Kidney (tissue), 14 donors: ENCODE data around the gene GFPT2. TPM values are rescaled to one million over a fixed set of nuclear protein-coding genes. Genes with fewer than 3 reads are reported as not detected.

Experiments
- DNase-seq, 5 donors: peaks; one replicate each; pipeline ENCODE4 v3.0.0-alpha.2; 2013 to 2020
- FAIRE-seq: peaks from 2 replicates; lab custom pipeline; 2012; peaks lifted over from hg19 to GRCh38; lab: Jason Lieb, UNC
- H3K27ac ChIP-seq, 2 donors: one replicate each; pipeline ENCODE4 v1.7.0; 2013; ENCODE audit warnings: low read depth in 2 of 2, low read length in 2 of 2, inconsistent platforms in 1 of 2
- H3K27me3 ChIP-seq: one replicate; pipeline ENCODE4 v1.7.1; 2013; ENCODE audit warnings: low read length, inconsistent platforms; ENCODE audit not compliant: control insufficient read depth, insufficient read depth
- H3K36me3 ChIP-seq, 3 donors: one replicate each; pipeline versions ENCODE4 v1.7.0 to v1.7.1; 2013; ENCODE audit warnings: low read length in 3 of 3, control low read depth in 1 of 3, inconsistent platforms in 1 of 3; ENCODE audit not compliant: insufficient read depth in 3 of 3, control insufficient read depth in 2 of 3
- H3K4me1 ChIP-seq, 3 donors: one replicate each; pipeline versions ENCODE4 v1.7.0 to v1.7.1; 2013; ENCODE audit warnings: low read length in 3 of 3, inconsistent platforms in 1 of 3, low read depth in 1 of 3; ENCODE audit not compliant: control insufficient read depth in 2 of 3, insufficient read depth in 2 of 3
- H3K4me3 ChIP-seq, 3 donors: one replicate each; pipeline versions ENCODE4 v1.7.0 to v1.8.1; 2013; ENCODE audit warnings: low read length in 3 of 3, control low read depth in 1 of 3, inconsistent platforms in 1 of 3
- H3K9ac ChIP-seq, 3 donors: one replicate each; pipeline versions ENCODE4 v1.7.0 to v1.7.1; 2013; ENCODE audit warnings: low read length in 3 of 3, control low read depth in 1 of 3, inconsistent platforms in 1 of 3
- H3K9me3 ChIP-seq, 3 donors: one replicate each; pipeline versions ENCODE4 v1.7.0 to v1.7.1; 2013; ENCODE audit warnings: low read length in 3 of 3, control low read depth in 1 of 3, inconsistent platforms in 1 of 3; ENCODE audit not compliant: control insufficient read depth in 2 of 3, insufficient read depth in 1 of 3
- intact Hi-C: fragments of 100-400 bp; cut with DNase I; formaldehyde crosslinking; loops from one replicate; pipeline ENCODE4 v1.11.1; 2022
- polyA plus RNA-seq: library from polyadenylated mRNA; stranded (reverse); fragments of 350-450 nt; fragmentation: Illumina TruSeq; extraction: RNeasy Lipid Tissue Mini Kit (QIAGEN cat#74804); gene quantifications from one replicate; pipeline ENCODE4 v1.2.3, GENCODE V29; 2014; ENCODE audit warnings: low read depth, low replicate concordance; ENCODE audit not compliant: insufficient read depth
- total RNA-seq: library from RNA; stranded (reverse); fragmentation: NEBNext Ultra II Directional; extraction: Animal tissue kit (Norgen Biotek cat#: 25700); gene quantifications from one replicate; pipeline ENCODE4 v1.2.1, GENCODE V29; 2021
- TF ChIP-seq, protein P1 (sequence below): IDR thresholded peaks from 3 replicates; pipeline ENCODE4 v1.5.1; 2012; ENCODE audit warnings: mild to moderate bottlenecking, moderate library complexity, borderline replicate concordance; ENCODE audit not compliant: insufficient read depth; ENCODE audit errors: extremely low read depth
- donor health status: control.
- donor health status: control.
- donor health status: control.
- donor health status: control.
- donor health status: control.
- donor health status: DM: yes; HTN: yes; CAD: no.
- donor health status: Normal renal cell carcinoma (clear cell type).

GFPT2 gene
- total and polyA plus RNA-seq, 2 donors from 2014 or later: 2.7 to 15.9 TPM

DNA sequence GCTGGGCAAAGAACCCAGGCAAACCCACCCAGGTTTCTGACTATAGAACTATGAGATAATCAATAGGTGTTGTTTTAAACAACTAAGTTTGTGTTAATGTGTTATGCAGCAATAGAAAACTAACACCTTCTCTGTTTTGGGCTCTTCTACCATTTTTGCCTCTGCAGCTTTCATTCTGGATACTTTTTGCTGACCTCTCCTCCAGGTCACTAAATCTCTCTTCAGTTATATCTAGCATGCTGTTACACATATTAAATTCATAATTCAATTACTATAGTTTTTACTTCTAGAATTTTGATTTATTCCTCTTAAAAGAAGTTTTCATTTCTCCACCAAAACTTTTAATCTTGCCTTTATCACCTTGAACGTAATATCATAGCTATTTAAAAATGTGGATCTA, 78.4 kb downstream of the GFPT2 start:
- intact Hi-C loops: no loop called here
- Histone ChIP-seq H3K4me1 (no peaks in the 10 kb centered on the region), H3K4me3 (no peak overlapping the region), H3K27ac (no peak overlapping the region), H3K27me3 (no peaks in the 10 kb centered on the region), H3K9ac (no peak overlapping the region), H3K36me3 (peaks cover 5 to 29% (median 9%) of the 10 kb centered on the region in 3 donors), H3K9me3 (peaks cover 3 to 40% (median 17%) of the 10 kb centered on the region in 3 donors)
- no peak for DNase-seq
- TF ChIP-seq, protein P1, sequence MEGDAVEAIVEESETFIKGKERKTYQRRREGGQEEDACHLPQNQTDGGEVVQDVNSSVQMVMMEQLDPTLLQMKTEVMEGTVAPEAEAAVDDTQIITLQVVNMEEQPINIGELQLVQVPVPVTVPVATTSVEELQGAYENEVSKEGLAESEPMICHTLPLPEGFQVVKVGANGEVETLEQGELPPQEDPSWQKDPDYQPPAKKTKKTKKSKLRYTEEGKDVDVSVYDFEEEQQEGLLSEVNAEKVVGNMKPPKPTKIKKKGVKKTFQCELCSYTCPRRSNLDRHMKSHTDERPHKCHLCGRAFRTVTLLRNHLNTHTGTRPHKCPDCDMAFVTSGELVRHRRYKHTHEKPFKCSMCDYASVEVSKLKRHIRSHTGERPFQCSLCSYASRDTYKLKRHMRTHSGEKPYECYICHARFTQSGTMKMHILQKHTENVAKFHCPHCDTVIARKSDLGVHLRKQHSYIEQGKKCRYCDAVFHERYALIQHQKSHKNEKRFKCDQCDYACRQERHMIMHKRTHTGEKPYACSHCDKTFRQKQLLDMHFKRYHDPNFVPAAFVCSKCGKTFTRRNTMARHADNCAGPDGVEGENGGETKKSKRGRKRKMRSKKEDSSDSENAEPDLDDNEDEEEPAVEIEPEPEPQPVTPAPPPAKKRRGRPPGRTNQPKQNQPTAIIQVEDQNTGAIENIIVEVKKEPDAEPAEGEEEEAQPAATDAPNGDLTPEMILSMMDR: no peak
- FAIRE-seq: no peak

DNA sequence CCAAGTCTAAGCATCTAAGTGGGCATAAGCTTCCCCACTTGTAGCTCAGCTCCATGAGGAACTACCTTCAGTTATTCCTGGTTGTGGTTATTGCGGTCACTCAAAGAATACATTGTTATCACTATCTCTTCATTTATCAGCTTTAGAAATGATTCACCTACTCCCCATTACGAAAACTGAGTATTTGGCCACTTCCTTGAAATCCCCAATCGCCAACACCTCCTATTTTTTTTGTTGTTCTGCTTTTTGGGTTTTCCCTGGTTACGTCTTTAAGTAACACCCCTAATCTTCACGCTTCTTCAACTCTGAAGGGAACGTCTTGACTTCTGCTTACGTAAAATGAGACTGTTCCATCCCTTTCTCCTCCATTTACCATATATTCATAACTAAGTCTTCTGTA, 81.9 kb downstream of the GFPT2 start:
- Histone ChIP-seq H3K27ac (no peak overlapping the region), H3K27me3 (no peaks in the 10 kb centered on the region), H3K9ac (no peak overlapping the region), H3K4me3 (no peak overlapping the region), H3K4me1 (no peaks in the 10 kb centered on the region), H3K36me3 (peaks cover 4 to 24% (median 8%) of the 10 kb centered on the region in 3 donors), H3K9me3 (peaks cover 5 to 42% (median 22%) of the 10 kb centered on the region in 3 donors)
- DNase-seq: no peak
- intact Hi-C loops: no loop called here
- TF ChIP-seq, protein P1: no peak
- no peak for FAIRE-seq

DNA sequence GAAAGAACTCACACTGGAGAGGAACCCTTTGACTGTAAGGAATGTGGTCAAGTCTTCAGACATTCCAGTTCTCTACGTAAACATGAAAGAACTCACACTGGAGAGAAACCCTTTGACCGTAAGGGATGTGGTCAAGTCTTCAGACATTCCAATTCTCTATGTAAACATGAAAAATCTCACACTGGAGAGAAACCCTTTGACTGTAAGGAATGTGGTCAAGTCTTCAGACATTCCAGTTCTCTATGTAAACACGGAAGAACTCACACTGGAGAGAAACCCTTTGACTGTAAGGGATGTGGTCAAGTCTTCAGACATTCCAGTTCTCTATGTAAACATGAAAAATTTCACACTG, 93.9 kb downstream of the GFPT2 start:
- H3K27ac ChIP-seq: no peak overlapping the region
- H3K9ac ChIP-seq: no peak overlapping the region
- DNase-seq: no peak
- TF ChIP-seq, protein P1: no peak
- H3K9me3 ChIP-seq: peaks cover 7 to 93% (median 76%) of the 10 kb centered on the region in 3 donors
- no peak for FAIRE-seq
- H3K4me3 ChIP-seq: no peak overlapping the region
- H3K36me3 ChIP-seq: peaks cover 11 to 61% (median 46%) of the 10 kb centered on the region in 3 donors
- intact Hi-C loops: no loop called here
- no peaks in the 10 kb centered on the region for H3K4me1 ChIP-seq
- no peaks in the 10 kb centered on the region for H3K27me3 ChIP-seq
